DMS53 (cell line): ENCODE measurements around the gene FNDC1.
"Not testable (repeated sequence)": the region's sequence is repeated elsewhere in the genome, so short reads cannot be mapped to it uniquely, and the experiment has no call there.

Experiments
- DNase-seq: peaks from one replicate; lab custom pipeline; 2025; lab: John Stamatoyannopoulos, UW

Gene FNDC1

GRCh38 chr6:159169193-159169555 lies at the start of gene FNDC1:
Gene FNDC1 (plus strand): TSS chr6:159169400. CDS start chr6:159169597, 197 bp downstream.
- peak; percentile 38 for DNase-seq

- no peak for DNase-seq
These were observed 49.4 kb upstream of the FNDC1 start for GRCh38 chr6:159119791-159120190.

GRCh38 chr6:159121486-159121885 lies 47.7 kb upstream of the FNDC1 start:
- DNase-seq = no peak

GRCh38 chr6:159122453-159122852 lies 46.7 kb upstream of the FNDC1 start:
- no peak for DNase-seq

GRCh38 chr6:159123831-159124230 lies 45.4 kb upstream of the FNDC1 start:
- DNase-seq = not testable (repeated sequence)

GRCh38 chr6:159125014-159125609 lies 44.1 kb upstream of the FNDC1 start:
- no peak for DNase-seq

GRCh38 chr6:159125951-159126352 lies 43.2 kb upstream of the FNDC1 start:
- DNase-seq = no peak

GRCh38 chr6:159126590-159126989 lies 42.6 kb upstream of the FNDC1 start:
- no peak for DNase-seq

GRCh38 chr6:159127701-159128100 lies 41.5 kb upstream of the FNDC1 start:
- no peak for DNase-seq

- DNase-seq = no peak
These were observed 40.2 kb upstream of the FNDC1 start for GRCh38 chr6:159128978-159129377.

GRCh38 chr6:159130846-159131245 lies 38.4 kb upstream of the FNDC1 start:
- DNase-seq = no peak

- no peak for DNase-seq
These were observed 37.5 kb upstream of the FNDC1 start for GRCh38 chr6:159131709-159132108.

GRCh38 chr6:159132664-159133063 lies 36.5 kb upstream of the FNDC1 start:
- DNase-seq = no peak

- peak; percentile 67 for DNase-seq
These were observed 34.4 kb upstream of the FNDC1 start for GRCh38 chr6:159134701-159135364.

GRCh38 chr6:159137676-159138075 lies 31.5 kb upstream of the FNDC1 start:
- DNase-seq = no peak

- no peak for DNase-seq
These were observed 26.7 kb upstream of the FNDC1 start for GRCh38 chr6:159142531-159142930.

GRCh38 chr6:159148641-159149040 lies 20.6 kb upstream of the FNDC1 start:
- no peak for DNase-seq

- no peak for DNase-seq
These were observed 19.6 kb upstream of the FNDC1 start for GRCh38 chr6:159149641-159150040.

- peak; percentile 53 for DNase-seq
These were observed 17.8 kb upstream of the FNDC1 start for GRCh38 chr6:159151266-159151855.

- no peak for DNase-seq
These were observed 17.2 kb upstream of the FNDC1 start for GRCh38 chr6:159152041-159152440.

- DNase-seq = no peak
These were observed 16.4 kb upstream of the FNDC1 start for GRCh38 chr6:159152782-159153181.

GRCh38 chr6:159155679-159156078 lies 13.5 kb upstream of the FNDC1 start:
- no peak for DNase-seq

GRCh38 chr6:159156089-159156488 lies 13.1 kb upstream of the FNDC1 start:
- no peak for DNase-seq

- DNase-seq = no peak
These were observed 11.8 kb upstream of the FNDC1 start for GRCh38 chr6:159157431-159157830.
